HepG2 (cell line): Measurements from ENCODE around the gene SIVA1. TPM values are rescaled to one million over a fixed set of nuclear protein-coding genes. Genes with fewer than 3 reads are reported as not detected.

ENCODE experiments used
- DPF2 ChIP-seq: sonication (generic); formaldehyde crosslinking; IDR thresholded peaks from 2 replicates; pipeline ENCODE4 v1.4.0; 2020; ENCODE audit warnings: mild to moderate bottlenecking, low read depth, missing genetic modification reagents, borderline replicate concordance
- ELF3 ChIP-seq: IDR thresholded peaks from 2 replicates; pipeline ENCODE4 v1.6.1; 2016; ENCODE audit warnings: missing genetic modification reagents, missing compliant biosample characterization
- FOXO1 ChIP-seq: sonication (generic); formaldehyde crosslinking; IDR thresholded peaks from 2 replicates; pipeline ENCODE4 v1.4.0; 2020; ENCODE audit warnings: missing genetic modification reagents
- GPN1 ChIP-seq: sonication (generic); formaldehyde crosslinking; IDR thresholded peaks from 2 replicates; pipeline ENCODE4 v1.5.1; 2020; ENCODE audit warnings: missing genetic modification reagents, borderline replicate concordance
- HOXA9 ChIP-seq: sonication (generic); formaldehyde crosslinking; IDR thresholded peaks from 2 replicates; pipeline ENCODE4 v1.8.1; 2022; ENCODE audit warnings: missing genetic modification reagents, mild to moderate bottlenecking, moderate library complexity, borderline replicate concordance
- HOXD1 ChIP-seq: sonication (generic); formaldehyde crosslinking; IDR thresholded peaks from 2 replicates; pipeline ENCODE4 v1.5.0; 2020; ENCODE audit warnings: missing genetic modification reagents
- NFKBIZ ChIP-seq: IDR thresholded peaks from 2 replicates; pipeline ENCODE4 v1.6.1; 2018; ENCODE audit warnings: missing genetic modification reagents, missing compliant biosample characterization
- SPEN ChIP-seq: sonication (generic); formaldehyde crosslinking; IDR thresholded peaks from 2 replicates; pipeline ENCODE4 v1.5.1; 2020; ENCODE audit warnings: low read depth, mild to moderate bottlenecking, missing genetic modification reagents
- TOPORS ChIP-seq: sonication (generic); formaldehyde crosslinking; IDR thresholded peaks from 2 replicates; pipeline ENCODE4 v1.8.0; 2023; ENCODE audit warnings: mild to moderate bottlenecking, missing genetic modification reagents
- ZMYM3 ChIP-seq: sonication (generic); formaldehyde crosslinking; IDR thresholded peaks from 2 replicates; pipeline ENCODE4 v1.5.1; 2020; ENCODE audit warnings: mild to moderate bottlenecking, missing genetic modification reagents
- ZNF549 ChIP-seq: sonication (generic); formaldehyde crosslinking; IDR thresholded peaks from 2 replicates; pipeline ENCODE4 v1.5.0; 2020; ENCODE audit warnings: missing genetic modification reagents
- polyA plus RNA-seq, 8 experiments: library from polyadenylated mRNA; depleted of rRNA in 3 of 8; stranded (reverse) in 7 of 8; unstranded in 1 of 8; fragments of >200 nt; fragmentation: Illumina TruSeq in 4 of 8; extraction: Trizol in 4 of 8; gene quantifications; 2 replicates each; pipeline versions ENCODE4 v1.2.1 to v1.2.3, GENCODE V29; 2011 to 2016; ENCODE audit warnings: low read depth in 4 of 8, missing spikeins in 1 of 8, mixed read lengths in 1 of 8; ENCODE audit not compliant: insufficient read depth in 1 of 8
- total RNA-seq, 5 experiments: library from RNA; depleted of rRNA; stranded (reverse); fragments of >200 nt; fragmentation: Illumina TruSeq; extraction: Trizol; gene quantifications; 2 replicates each; pipeline ENCODE4 v1.2.3, GENCODE V29; 2016; ENCODE audit warnings: low read depth in 1 of 5
- TF ChIP-seq, protein P1 (sequence below): IDR thresholded peaks from 2 replicates; pipeline ENCODE4 v1.6.1; 2016; ENCODE audit warnings: low read depth
- TF ChIP-seq, protein P2 (sequence below): sonication (generic); formaldehyde crosslinking; conservative IDR thresholded peaks from 2 replicates; pipeline ENCODE4 v1.4.0; 2020; ENCODE audit warnings: missing genetic modification reagents
- TF ChIP-seq, protein P3 (sequence below): sonication (generic); formaldehyde crosslinking; IDR thresholded peaks from one replicate; pipeline ENCODE4 v1.5.1; 2020; ENCODE audit warnings: mild to moderate bottlenecking, missing genetic modification reagents; ENCODE audit errors: not compliant biosample characterization
- TF ChIP-seq, protein P4 (sequence below): sonication (generic); formaldehyde crosslinking; IDR thresholded peaks from 2 replicates; pipeline ENCODE4 v1.5.1; 2020; ENCODE audit warnings: missing genetic modification reagents, mild to moderate bottlenecking, borderline replicate concordance

The SIVA1 gene
- total and polyA plus RNA-seq, 2 of the 13 experiments (the other 11 are each of a cell fraction or from before 2014, with no cell fraction given) = 123 to 186 TPM

DNA sequence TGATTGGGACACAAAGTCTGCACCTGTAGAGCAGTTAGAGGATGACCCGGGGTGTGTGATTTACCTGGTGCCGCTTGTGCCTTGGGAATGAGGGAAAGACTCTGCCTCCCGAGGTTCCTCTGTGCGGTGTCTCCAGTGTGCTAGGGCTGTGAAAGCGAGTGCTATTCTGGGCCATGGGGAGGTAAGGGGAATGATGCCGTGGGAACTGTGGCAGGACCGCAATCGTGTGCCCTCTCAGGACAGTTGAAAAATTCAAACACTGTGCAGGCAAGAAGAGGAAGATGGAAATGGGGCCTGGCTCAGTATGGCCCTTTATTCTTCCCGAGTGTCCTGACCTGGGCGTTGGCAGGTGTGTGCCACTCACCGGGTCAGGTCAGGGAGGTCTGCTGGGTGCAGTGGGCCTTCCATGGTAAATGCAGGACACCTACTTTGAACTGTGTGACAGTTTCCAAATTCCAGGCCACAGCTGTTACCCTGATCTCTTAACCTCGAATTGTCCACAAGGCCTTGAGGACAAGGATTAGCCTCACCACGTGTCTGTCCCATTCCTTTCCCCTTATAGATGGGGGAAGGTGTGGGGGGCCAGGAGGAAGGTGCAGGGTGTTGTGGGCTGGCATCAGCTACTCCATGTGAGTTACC, 1.4 kb downstream of the SIVA1 start (continued):
- TF ChIP-seq TOPORS (CRISPR knock-in tag) (no peak), HOXD1 (CRISPR knock-in tag) (no peak), SPEN (CRISPR knock-in tag) (no peak; the same call in 1 of the 2 replicates), NFKBIZ (CRISPR knock-in tag) (no peak), FOXO1 (CRISPR knock-in tag) (no peak), ZNF549 (CRISPR knock-in tag) (no peak), HOXA9 (CRISPR knock-in tag) (no peak), DPF2 (CRISPR knock-in tag) (no peak), ZMYM3 (CRISPR knock-in tag) (no peak), GPN1 (CRISPR knock-in tag) (no peak), ELF3 (no peak)
- TF ChIP-seq, protein P1, sequence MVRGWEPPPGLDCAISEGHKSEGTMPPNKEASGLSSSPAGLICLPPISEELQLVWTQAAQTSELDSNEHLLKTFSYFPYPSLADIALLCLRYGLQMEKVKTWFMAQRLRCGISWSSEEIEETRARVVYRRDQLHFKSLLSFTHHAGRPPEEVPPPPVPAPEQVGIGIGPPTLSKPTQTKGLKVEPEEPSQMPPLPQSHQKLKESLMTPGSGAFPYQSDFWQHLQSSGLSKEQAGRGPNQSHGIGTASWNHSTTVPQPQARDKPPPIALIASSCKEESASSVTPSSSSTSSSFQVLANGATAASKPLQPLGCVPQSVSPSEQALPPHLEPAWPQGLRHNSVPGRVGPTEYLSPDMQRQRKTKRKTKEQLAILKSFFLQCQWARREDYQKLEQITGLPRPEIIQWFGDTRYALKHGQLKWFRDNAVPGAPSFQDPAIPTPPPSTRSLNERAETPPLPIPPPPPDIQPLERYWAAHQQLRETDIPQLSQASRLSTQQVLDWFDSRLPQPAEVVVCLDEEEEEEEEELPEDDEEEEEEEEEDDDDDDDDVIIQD (CRISPR knock-in tag) = no peak
- TF ChIP-seq, protein P2, sequence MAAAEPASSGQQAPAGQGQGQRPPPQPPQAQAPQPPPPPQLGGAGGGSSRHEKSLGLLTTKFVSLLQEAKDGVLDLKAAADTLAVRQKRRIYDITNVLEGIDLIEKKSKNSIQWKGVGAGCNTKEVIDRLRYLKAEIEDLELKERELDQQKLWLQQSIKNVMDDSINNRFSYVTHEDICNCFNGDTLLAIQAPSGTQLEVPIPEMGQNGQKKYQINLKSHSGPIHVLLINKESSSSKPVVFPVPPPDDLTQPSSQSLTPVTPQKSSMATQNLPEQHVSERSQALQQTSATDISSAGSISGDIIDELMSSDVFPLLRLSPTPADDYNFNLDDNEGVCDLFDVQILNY (CRISPR knock-in tag) = no peak
- TF ChIP-seq, protein P3, sequence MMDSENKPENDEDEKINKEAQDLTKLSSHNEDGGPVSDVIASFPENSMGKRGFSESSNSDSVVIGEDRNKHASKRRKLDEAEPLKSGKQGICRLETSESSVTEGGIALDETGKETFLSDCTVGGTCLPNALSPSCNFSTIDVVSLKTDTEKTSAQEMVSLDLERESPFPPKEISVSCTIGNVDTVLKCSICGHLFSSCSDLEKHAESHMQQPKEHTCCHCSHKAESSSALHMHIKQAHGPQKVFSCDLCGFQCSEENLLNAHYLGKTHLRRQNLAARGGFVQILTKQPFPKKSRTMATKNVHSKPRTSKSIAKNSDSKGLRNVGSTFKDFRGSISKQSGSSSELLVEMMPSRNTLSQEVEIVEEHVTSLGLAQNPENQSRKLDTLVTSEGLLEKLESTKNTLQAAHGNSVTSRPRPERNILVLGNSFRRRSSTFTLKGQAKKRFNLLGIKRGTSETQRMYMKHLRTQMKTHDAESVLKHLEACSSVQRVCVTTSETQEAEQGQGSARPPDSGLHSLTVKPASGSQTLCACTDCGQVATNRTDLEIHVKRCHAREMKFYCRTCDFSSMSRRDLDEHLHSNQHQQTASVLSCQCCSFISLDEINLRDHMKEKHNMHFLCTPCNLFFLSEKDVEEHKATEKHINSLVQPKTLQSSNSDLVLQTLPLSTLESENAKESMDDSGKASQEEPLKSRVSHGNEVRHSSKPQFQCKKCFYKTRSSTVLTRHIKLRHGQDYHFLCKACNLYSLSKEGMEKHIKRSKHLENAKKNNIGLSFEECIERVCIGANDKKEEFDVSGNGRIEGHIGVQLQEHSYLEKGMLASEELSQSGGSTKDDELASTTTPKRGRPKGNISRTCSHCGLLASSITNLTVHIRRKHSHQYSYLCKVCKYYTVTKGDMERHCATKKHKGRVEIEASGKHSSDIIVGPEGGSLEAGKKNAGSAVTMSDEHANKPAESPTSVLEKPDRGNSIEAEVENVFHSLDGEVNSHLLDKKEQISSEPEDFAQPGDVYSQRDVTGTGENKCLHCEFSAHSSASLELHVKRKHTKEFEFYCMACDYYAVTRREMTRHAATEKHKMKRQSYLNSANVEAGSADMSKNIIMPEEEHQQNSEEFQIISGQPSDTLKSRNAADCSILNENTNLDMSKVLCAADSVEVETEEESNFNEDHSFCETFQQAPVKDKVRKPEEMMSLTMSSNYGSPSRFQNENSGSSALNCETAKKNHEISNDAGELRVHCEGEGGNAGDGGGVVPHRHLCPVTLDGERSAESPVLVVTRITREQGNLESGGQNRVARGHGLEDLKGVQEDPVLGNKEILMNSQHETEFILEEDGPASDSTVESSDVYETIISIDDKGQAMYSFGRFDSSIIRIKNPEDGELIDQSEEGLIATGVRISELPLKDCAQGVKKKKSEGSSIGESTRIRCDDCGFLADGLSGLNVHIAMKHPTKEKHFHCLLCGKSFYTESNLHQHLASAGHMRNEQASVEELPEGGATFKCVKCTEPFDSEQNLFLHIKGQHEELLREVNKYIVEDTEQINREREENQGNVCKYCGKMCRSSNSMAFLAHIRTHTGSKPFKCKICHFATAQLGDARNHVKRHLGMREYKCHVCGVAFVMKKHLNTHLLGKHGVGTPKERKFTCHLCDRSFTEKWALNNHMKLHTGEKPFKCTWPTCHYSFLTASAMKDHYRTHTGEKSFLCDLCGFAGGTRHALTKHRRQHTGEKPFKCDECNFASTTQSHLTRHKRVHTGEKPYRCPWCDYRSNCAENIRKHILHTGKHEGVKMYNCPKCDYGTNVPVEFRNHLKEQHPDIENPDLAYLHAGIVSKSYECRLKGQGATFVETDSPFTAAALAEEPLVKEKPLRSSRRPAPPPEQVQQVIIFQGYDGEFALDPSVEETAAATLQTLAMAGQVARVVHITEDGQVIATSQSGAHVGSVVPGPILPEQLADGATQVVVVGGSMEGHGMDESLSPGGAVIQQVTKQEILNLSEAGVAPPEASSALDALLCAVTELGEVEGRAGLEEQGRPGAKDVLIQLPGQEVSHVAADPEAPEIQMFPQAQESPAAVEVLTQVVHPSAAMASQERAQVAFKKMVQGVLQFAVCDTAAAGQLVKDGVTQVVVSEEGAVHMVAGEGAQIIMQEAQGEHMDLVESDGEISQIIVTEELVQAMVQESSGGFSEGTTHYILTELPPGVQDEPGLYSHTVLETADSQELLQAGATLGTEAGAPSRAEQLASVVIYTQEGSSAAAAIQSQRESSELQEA = no peak
- TF ChIP-seq, protein P4, sequence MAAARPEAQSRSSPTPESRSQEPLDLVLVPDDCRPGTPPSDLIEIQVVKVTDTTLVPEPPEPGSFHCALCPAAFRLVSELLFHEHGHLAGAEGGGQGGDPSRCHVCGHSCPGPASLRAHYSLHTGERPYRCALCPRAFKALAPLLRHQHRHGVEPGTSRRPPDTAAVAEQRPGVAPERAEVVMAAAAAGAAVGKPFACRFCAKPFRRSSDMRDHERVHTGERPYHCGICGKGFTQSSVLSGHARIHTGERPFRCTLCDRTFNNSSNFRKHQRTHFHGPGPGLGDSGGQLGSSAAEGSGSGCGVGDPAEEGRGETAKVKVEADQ (CRISPR knock-in tag) = no peak
